Ishikawa (cell line): ENCODE results near the gene SHC1.

Source experiments
- CREB1 ChIP-seq: IDR thresholded peaks from 2 replicates; pipeline ENCODE4 v1.6.1; 2012; ENCODE audit warnings: low read depth
- MAX ChIP-seq: IDR thresholded peaks from 2 replicates; pipeline ENCODE4 v1.6.1; 2012
- RAD21 ChIP-seq: IDR thresholded peaks from 2 replicates; pipeline ENCODE4 v1.6.1; 2012; ENCODE audit warnings: low read depth
- REST ChIP-seq: IDR thresholded peaks from 2 replicates; pipeline ENCODE4 v1.6.1; 2012; ENCODE audit warnings: low read depth, mild to moderate bottlenecking
- TAF1 ChIP-seq: IDR thresholded peaks from 2 replicates; pipeline ENCODE4 v1.6.1; 2012; ENCODE audit warnings: low read depth, mild to moderate bottlenecking
- TCF12 ChIP-seq: IDR thresholded peaks from 2 replicates; pipeline ENCODE4 v1.6.1; 2012; ENCODE audit warnings: low read depth
- TEAD4 ChIP-seq: IDR thresholded peaks from 2 replicates; pipeline ENCODE4 v1.6.1; 2012
- ZBTB7A ChIP-seq: IDR thresholded peaks from 2 replicates; pipeline ENCODE4 v1.6.1; 2012; ENCODE audit warnings: low read depth

- TF ChIP-seq MAX = peak; percentile 67; the same call in 1 of the 2 replicates
- peak; percentile 73 for TF ChIP-seq RAD21
- no peak for TF ChIP-seq REST
- no peak for TF ChIP-seq TAF1
- peak; percentile 73; the same call in 1 of the 2 replicates for TF ChIP-seq TCF12
- TF ChIP-seq ZBTB7A = peak; percentile 99
- TF ChIP-seq CREB1 = no peak
- peak; percentile 29 for TF ChIP-seq TEAD4
Observed at GRCh38 chr1:155017041-155017945, 46.7 kb upstream of the SHC1 start.
